DOHH2 (cell line): ENCODE measurements around the gene OR2F2.

Experiments
- CTCF ChIP-seq: fragments of 200-600 bp; sonication (generic); IDR thresholded peaks from one replicate; pipeline ENCODE4 v1.5.1; 2014; ENCODE audit warnings: antibody characterized with exemption, mild to moderate bottlenecking, low read depth, low read length; ENCODE audit not compliant: poor library complexity, severe bottlenecking
- EZH2phosphoT487 ChIP-seq: fragments of 200-600 bp; sonication (generic); IDR thresholded peaks from 2 replicates; pipeline ENCODE4 v1.6.1; 2017; ENCODE audit warnings: borderline replicate concordance, mild to moderate bottlenecking, antibody characterized with exemption, low read length, moderate library complexity, mixed read lengths

GRCh38 chr7:143908120-143908519 is 26.9 kb upstream of the OR2F2 start:
- no peak for TF ChIP-seq CTCF
- TF ChIP-seq EZH2phosphoT487: no peak
